ENCODE data around the gene WDR38.

GRCh38 chr9:124882231-124882630 lies 29.0 kb downstream of the WDR38 start:
- TF ChIP-seq CTCF (IDR thresholded peaks at IDR 0.05): no peak
- TF ChIP-seq POLR2A (IDR thresholded peaks at IDR 0.05): no peak
- no peak for TF ChIP-seq POLR2AphosphoS5 (IDR thresholded peaks at IDR 0.05)

Data from breast epithelium (tissue), 3 donors.